Upper lobe of left lung (tissue), 6 donors: ENCODE measurements around the gene LRRIQ4. TPM values are rescaled to one million over a fixed set of nuclear protein-coding genes. Genes with fewer than 3 reads are reported as not detected.
A peak's percentile ranks its signal among the peaks of the same experiment; 100 is the strongest.

Source experiments
- ATAC-seq, 2 donors: fragments of 200-7000 bp; cut with Tn5 transposase; one replicate each; pipeline ENCODE4 v1.9.1; 2022; ENCODE audit warnings: mild to moderate bottlenecking in 2 of 2, moderate library complexity in 2 of 2; ENCODE audit not compliant: low FRiP score in 2 of 2
- DNase-seq, 2 donors: peaks; one replicate each; pipeline ENCODE4 v3.0.0-alpha.2; 2019 to 2020
- H3K27ac ChIP-seq, 4 donors: fragments of 200-600 bp; sonication (generic); one replicate each; pipeline ENCODE4 v1.5.1; 2016 to 2019
- H3K27me3 ChIP-seq, 4 donors: fragments of 200-600 bp; sonication (generic); one replicate each; pipeline ENCODE4 v1.5.1; 2017 to 2019
- H3K36me3 ChIP-seq, 4 donors: fragments of 200-600 bp; sonication (generic); one replicate each; pipeline ENCODE4 v1.5.1; 2016 to 2019
- H3K4me1 ChIP-seq, 4 donors: fragments of 200-600 bp; sonication (generic); one replicate each; pipeline ENCODE4 v1.5.1; 2018 to 2019
- H3K4me3 ChIP-seq, 4 donors: fragments of 200-600 bp; sonication (generic); one replicate each; pipeline ENCODE4 v1.5.1; 2017 to 2019; ENCODE audit warnings: mild to moderate bottlenecking in 2 of 4, moderate library complexity in 1 of 4
- H3K9me3 ChIP-seq, 4 donors: fragments of 200-600 bp; sonication (generic); one replicate each; pipeline ENCODE4 v1.5.1; 2018 to 2019
- CTCF ChIP-seq, 6 experiments: fragments of 450-650 bp in 4 of 6; fragments of 200-600 bp in 2 of 6; sonication (generic) in 2 of 6; IDR thresholded peaks; one replicate each; pipeline ENCODE4 v1.5.1; 2016 to 2019; ENCODE audit warnings: antibody characterized with exemption in 6 of 6
- EP300 ChIP-seq, 4 donors: sonication (generic); formaldehyde crosslinking; IDR thresholded peaks; one replicate each; pipeline ENCODE4 v1.5.1; 2017; ENCODE audit warnings: antibody characterized with exemption in 4 of 4, control low read depth in 2 of 4
- POLR2A ChIP-seq, 4 donors: fragments of 450-650 bp; IDR thresholded peaks; one replicate each; pipeline ENCODE4 v1.5.1; 2016 to 2017; ENCODE audit warnings: antibody characterized with exemption in 4 of 4, mild to moderate bottlenecking in 2 of 4
- POLR2AphosphoS5 ChIP-seq, 2 donors: sonication (generic); formaldehyde crosslinking; IDR thresholded peaks; one replicate each; pipeline ENCODE4 v1.5.1; 2017; ENCODE audit warnings: antibody characterized with exemption in 2 of 2
- WGBS, 2 donors: methylation state at CpG; one replicate each; pipeline ENCODE4 v1.1.5; 2017 to 2018; 5-methylcytosine and 5-hydroxymethylcytosine counted together
- total RNA-seq, 6 donors: library from RNA; depleted of rRNA in 4 of 6; stranded (reverse); fragments of >200 nt in 4 of 6; gene quantifications; one replicate each; pipeline versions ENCODE4 v1.1.0 to v1.2.1, GENCODE V29; 2016 to 2021
- donor health status: DM: no; HTN: no; CAD: no; lungs with moderate emphysema.
- donor health status: DM: no; HTN: yes; CAD: no; lungs with severe emphysema.

Gene LRRIQ4
- total RNA-seq, 6 donors from 2014 or later = 0.22 to 0.24 TPM; not detected in 4

- no peak for DNase-seq
- Histone ChIP-seq H3K27ac (no peak overlapping the region), H3K9me3 (no peaks in the 10 kb centered on the region), H3K4me3 (no peak overlapping the region), H3K4me1 (peaks cover 3 to 27% (median 9%) of the 10 kb centered on the region in 4 donors), H3K27me3 (no peaks in the 10 kb centered on the region), H3K36me3 (no peaks in the 10 kb centered on the region)
- WGBS, 2 donors = 78 to 86% methylated on average over 2 of the region's 2 CpGs
- ATAC-seq = no peak
- TF ChIP-seq CTCF (IDR thresholded peaks at IDR 0.05) = no peak
- no peak for TF ChIP-seq POLR2AphosphoS5 (IDR thresholded peaks at IDR 0.05)
Measured at GRCh38 chr3:169868369-169868768, 55.7 kb downstream of the LRRIQ4 start.

DNA sequence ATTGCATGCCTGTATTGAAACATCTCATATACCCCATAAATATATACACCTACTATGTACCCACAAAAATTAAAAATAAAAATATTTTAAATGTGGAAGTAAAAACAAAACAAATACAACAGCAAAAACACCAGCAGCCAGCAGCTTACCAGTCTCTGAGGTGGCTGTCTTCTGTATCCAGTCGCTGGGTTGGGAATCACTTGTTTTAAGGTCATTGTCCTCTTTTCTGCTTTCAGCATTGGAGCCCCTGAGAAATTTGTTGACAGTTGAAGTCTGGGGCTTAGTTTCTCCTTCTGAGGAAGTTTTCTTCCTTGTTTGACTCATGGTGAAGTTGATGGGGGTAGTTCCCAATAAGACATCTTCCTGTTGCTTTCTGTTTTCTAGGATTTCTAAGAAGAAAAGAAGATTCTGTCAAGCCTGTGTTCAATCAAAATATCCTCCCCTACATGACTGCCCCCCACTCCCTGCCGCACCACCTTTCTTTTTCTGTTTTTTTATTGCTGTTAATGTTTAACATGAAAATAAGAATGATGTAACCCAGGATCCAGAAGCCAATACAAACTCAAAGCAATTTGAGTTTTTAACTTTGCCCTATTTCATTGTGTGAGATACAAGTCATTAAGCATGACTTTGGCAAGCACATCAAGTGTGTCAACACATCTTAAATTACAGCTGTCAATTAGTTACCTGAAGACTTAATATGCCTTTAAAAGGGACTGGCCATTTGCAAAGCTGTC, 57.0 kb downstream of the LRRIQ4 start, which contains the start of gene LRRC31:
Gene LRRC31 (minus strand): TSS at position 452 of the 737 bp plus-strand sequence. CDS start 128 bp downstream, at position 324.
- no peak for TF ChIP-seq POLR2AphosphoS5 (IDR thresholded peaks at IDR 0.05)
- TF ChIP-seq CTCF (IDR thresholded peaks at IDR 0.05) = no peak
- TF ChIP-seq POLR2A (IDR thresholded peaks at IDR 0.05) = no peak
- TF ChIP-seq EP300 (IDR thresholded peaks at IDR 0.05) = no peak
- 66 to 73% methylated on average over 2 of the region's 2 CpGs for WGBS, 2 donors
- ATAC-seq (no peak), DNase-seq (no peak)
- Histone ChIP-seq H3K4me1 (peaks cover 0 to 23% (median 8%) of the 10 kb centered on the region in 4 donors), H3K27ac (peak within 1 kb of the TSS in 2 of 4 donors; percentile 22 to 49), H3K36me3 (no peaks in the 10 kb centered on the region), H3K27me3 (no peaks in the 10 kb centered on the region), H3K4me3 (no peak within 1 kb of the TSS), H3K9me3 (no peaks in the 10 kb centered on the region)

GRCh38 chr3:169871129-169871886, 58.6 kb downstream of the LRRIQ4 start:
- H3K27me3 ChIP-seq = no peaks in the 10 kb centered on the region
- no peaks in the 10 kb centered on the region for H3K36me3 ChIP-seq
- ATAC-seq = peak; percentile 53 to 80
- DNase-seq = peak in 1 of 2 donors; percentile 88
- no peak overlapping the region for H3K4me3 ChIP-seq
- WGBS, 2 donors = 76 to 79% methylated on average over 2 of the region's 2 CpGs
- peaks cover 0 to 16% (median 8%) of the 10 kb centered on the region in 4 donors for H3K4me1 ChIP-seq
- no peak for TF ChIP-seq POLR2A (IDR thresholded peaks at IDR 0.05)
- no peak for TF ChIP-seq EP300 (IDR thresholded peaks at IDR 0.05)
- TF ChIP-seq POLR2AphosphoS5 (IDR thresholded peaks at IDR 0.05) = no peak
- TF ChIP-seq CTCF (IDR thresholded peaks at IDR 0.05) = no peak
- no peaks in the 10 kb centered on the region for H3K9me3 ChIP-seq
- H3K27ac ChIP-seq = peak overlapping the region in 2 of 4 donors; percentile 30 to 50

DNA sequence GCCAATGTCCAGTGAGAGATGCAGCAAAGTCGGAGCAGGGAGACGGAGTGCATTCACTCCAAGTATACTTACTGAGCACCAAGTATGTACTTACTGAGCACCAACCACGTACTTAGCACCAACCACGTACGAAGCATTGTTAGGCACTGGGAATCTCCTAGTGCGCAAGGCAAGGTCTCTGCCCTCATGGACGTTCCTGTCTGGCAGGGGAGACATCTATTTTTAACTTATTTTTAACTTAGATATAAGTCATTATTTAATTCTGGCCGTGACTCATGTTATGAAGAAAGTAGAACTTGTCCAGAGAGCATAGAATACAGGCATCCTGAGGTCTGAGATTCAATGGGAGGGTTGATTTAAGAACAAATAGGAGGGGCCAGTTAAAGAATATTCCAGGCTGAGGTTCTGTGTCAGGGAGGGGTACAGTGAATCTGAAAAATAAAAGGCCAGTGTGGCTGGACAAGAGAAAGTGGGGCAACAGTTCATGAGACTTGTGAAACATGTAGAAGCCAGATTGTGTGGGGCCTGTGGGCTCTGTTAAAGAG, 66.4 kb downstream of the LRRIQ4 start:
- no peak for DNase-seq
- no peaks in the 10 kb centered on the region for H3K4me1 ChIP-seq
- TF ChIP-seq EP300 (IDR thresholded peaks at IDR 0.05) (no peak), CTCF (IDR thresholded peaks at IDR 0.05) (no peak), POLR2A (IDR thresholded peaks at IDR 0.05) (no peak), POLR2AphosphoS5 (IDR thresholded peaks at IDR 0.05) (no peak)
- no peak overlapping the region for H3K27ac ChIP-seq
- ATAC-seq = no peak
- H3K4me3 ChIP-seq = no peak overlapping the region
- 79 to 86% methylated on average over 8 of the region's 8 CpGs for WGBS, 2 donors
- no peaks in the 10 kb centered on the region for H3K9me3 ChIP-seq
- no peaks in the 10 kb centered on the region for H3K36me3 ChIP-seq
- H3K27me3 ChIP-seq = no peaks in the 10 kb centered on the region
